ENCODE data around the gene APC2.

The APC2 gene

DNA sequence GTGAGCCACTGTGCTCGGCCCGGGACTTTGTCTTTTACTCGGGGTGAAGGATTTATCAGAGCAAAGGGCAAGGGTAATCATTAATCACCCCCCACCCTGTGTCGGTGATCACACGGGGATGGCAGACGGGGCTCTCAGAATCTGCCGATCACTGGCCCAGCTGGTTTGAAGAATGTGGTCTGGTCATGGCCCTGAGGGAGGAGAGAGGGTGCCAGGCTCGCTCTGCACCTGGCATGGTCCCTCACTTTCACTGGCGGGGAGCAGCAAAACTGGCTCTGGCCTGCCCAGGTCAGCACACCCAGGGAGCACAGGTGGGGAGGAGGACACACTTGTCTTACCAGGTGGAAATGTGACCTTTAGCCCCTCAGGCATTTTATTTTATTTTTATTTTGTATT, 51.3 kb downstream of the APC2 start:
- TF ChIP-seq, protein P1, sequence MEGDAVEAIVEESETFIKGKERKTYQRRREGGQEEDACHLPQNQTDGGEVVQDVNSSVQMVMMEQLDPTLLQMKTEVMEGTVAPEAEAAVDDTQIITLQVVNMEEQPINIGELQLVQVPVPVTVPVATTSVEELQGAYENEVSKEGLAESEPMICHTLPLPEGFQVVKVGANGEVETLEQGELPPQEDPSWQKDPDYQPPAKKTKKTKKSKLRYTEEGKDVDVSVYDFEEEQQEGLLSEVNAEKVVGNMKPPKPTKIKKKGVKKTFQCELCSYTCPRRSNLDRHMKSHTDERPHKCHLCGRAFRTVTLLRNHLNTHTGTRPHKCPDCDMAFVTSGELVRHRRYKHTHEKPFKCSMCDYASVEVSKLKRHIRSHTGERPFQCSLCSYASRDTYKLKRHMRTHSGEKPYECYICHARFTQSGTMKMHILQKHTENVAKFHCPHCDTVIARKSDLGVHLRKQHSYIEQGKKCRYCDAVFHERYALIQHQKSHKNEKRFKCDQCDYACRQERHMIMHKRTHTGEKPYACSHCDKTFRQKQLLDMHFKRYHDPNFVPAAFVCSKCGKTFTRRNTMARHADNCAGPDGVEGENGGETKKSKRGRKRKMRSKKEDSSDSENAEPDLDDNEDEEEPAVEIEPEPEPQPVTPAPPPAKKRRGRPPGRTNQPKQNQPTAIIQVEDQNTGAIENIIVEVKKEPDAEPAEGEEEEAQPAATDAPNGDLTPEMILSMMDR (IDR thresholded peaks at IDR 0.05; ENCODE audit: borderline replicate concordance, insufficient read depth, low read depth, low read length): no peak
- no peak overlapping the region for H3K4me3 ChIP-seq (ENCODE audit: low read depth, low read length)

DNA sequence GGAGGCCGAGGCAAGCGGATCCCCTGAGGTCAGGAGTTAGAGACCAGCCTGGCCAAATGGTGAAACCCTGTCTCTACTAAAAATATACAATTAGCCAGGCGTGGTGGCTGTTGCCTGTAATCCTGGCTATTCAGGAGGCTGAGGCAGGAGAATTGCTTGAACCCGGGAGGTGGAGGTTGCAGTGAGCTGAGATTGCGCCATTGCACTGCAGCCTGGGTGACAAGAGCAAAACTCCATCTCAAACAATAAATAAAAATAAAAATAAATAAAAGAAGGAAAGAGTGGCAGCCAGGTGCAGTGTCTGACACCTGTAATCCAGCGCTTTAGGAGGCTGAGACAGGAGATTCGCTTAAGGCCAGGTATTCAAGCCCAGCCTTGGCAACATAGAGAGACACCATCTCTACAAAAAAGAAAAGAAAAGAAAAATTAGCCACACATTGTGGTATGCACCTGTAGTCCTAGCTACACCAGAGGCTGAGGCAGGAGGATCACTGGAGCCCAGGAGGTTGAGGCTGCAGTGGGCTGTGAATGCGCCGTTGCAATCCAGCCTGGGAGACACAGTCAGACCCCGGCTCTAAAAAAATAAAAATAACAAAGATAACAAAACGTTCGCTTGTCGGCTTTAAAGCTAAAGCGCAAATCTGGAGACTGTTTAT, 52.6 kb downstream of the APC2 start:
- TF ChIP-seq, protein P1 (IDR thresholded peaks at IDR 0.05; ENCODE audit: borderline replicate concordance, insufficient read depth, low read depth, low read length): no peak
- no peak overlapping the region for H3K4me3 ChIP-seq (ENCODE audit: low read depth, low read length)

GRCh38 chr19:1503089-1503924, 53.4 kb downstream of the APC2 start:
- TF ChIP-seq, protein P1 (IDR thresholded peaks at IDR 0.05; ENCODE audit: borderline replicate concordance, insufficient read depth, low read depth, low read length): peak; percentile 93
- no peak overlapping the region for H3K4me3 ChIP-seq (ENCODE audit: low read depth, low read length)

DNA sequence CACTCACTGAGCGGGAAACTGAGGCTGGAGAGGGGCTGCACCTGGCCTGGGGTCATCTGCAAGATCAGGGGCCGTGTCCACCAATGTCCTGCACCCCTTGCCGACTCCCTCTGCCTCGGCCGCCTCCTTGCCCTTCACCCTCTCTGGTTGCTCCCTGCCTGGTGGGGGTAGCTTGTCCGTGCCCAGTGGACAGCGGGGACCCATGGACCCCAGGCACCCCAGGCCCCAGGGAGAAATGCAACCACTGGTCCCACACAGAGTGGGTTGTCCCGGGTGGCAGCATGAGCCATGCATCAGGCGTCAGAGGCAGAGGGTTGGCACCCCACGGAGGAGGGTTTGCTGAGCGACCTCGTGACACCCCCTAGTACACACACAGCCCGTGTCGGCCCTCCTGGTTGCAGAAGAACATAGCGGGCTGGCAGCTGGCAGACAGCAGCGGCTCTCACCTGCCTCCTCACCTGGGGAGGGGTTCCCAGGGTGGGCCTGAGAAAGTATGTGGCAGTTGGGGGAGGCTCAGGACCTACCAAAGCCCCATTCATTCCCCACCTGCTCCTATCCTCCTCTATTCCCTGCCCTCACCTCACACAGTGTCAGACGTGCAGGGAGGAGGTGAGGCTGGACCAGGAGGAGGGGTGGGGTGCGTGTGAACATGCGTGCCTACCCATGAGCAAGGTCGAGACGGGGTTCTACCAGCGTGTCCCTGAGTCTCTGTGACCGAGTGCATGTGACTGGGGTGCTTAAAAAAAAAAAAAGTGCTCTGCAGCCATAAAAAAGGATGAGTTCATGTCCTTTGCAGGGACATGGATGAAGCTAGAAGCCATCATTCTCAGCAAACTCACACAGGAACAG, 54.2 kb downstream of the APC2 start:
- H3K4me3 ChIP-seq (ENCODE audit: low read depth, low read length): no peak overlapping the region

GRCh38 chr19:1505012-1505411, 55.1 kb downstream of the APC2 start:
- H3K4me3 ChIP-seq (ENCODE audit: low read depth, low read length): no peak overlapping the region
- TF ChIP-seq, protein P1 (IDR thresholded peaks at IDR 0.05; ENCODE audit: borderline replicate concordance, insufficient read depth, low read depth, low read length): no peak

More for the DNA sequence above, 54.2 kb downstream of the APC2 start:
- TF ChIP-seq, protein P1 (IDR thresholded peaks at IDR 0.05; ENCODE audit: borderline replicate concordance, insufficient read depth, low read depth, low read length): no peak

- TF ChIP-seq, protein P1 (IDR thresholded peaks at IDR 0.05; ENCODE audit: borderline replicate concordance, insufficient read depth, low read depth, low read length): no peak
- H3K4me3 ChIP-seq (ENCODE audit: low read depth, low read length): no peak overlapping the region
These were observed 56.3 kb downstream of the APC2 start for GRCh38 chr19:1505991-1506881.
